Activated CD8-positive, alpha-beta T cell treated with anti-CD3 and anti-CD28 coated beads for 36 hours (primary cell): ENCODE results near the gene CELF2. TPM values are rescaled to one million over a fixed set of nuclear protein-coding genes. Genes with fewer than 3 reads are reported as not detected.

ENCODE experiments used
- ATAC-seq: fragments of 200-7000 bp; cut with Tn5 transposase; one replicate; pipeline ENCODE4 v1.10.0; 2021; ENCODE audit warnings: mild to moderate bottlenecking, moderate library complexity
- CTCF ChIA-PET: fragments of 350-600 bp; sonication (Branson Sonifier 250); formaldehyde crosslinking; loops from one replicate; lab custom pipeline; 2021; ENCODE audit warnings: antibody characterized with exemption; lab: Charles Lee
- POLR2A ChIA-PET: fragments of 350-600 bp; sonication (Branson Sonifier 250); formaldehyde crosslinking; loops from one replicate; lab custom pipeline; 2021; ENCODE audit warnings: antibody characterized with exemption; lab: Charles Lee
- DNase-seq: peaks from one replicate; pipeline ENCODE4 v3.0.0-alpha.2; 2020
- H3K27ac Mint-ChIP-seq: one replicate; pipeline ENCODE4 v1.8.0; 2021; ENCODE audit warnings: mild to moderate bottlenecking, mixed read lengths
- H3K27me3 Mint-ChIP-seq: one replicate; pipeline ENCODE4 v1.8.0; 2021; ENCODE audit warnings: mixed read lengths
- H3K36me3 Mint-ChIP-seq: one replicate; pipeline ENCODE4 v1.8.0; 2021; ENCODE audit warnings: low read depth, mixed read lengths
- H3K4me1 Mint-ChIP-seq: one replicate; pipeline ENCODE4 v1.8.0; 2021; ENCODE audit warnings: low read depth, mixed read lengths
- H3K4me3 Mint-ChIP-seq: one replicate; pipeline ENCODE4 v1.8.0; 2021; ENCODE audit warnings: mild to moderate bottlenecking, moderate library complexity, mixed read lengths
- H3K9me3 Mint-ChIP-seq: one replicate; pipeline ENCODE4 v1.8.0; 2021; ENCODE audit warnings: mixed read lengths
- intact Hi-C: fragments of 100-400 bp; cut with micrococcal nuclease; formaldehyde crosslinking; loops from one replicate; pipeline ENCODE4 v1.10.0; 2022
- total RNA-seq, 2 experiments: library from RNA; stranded (reverse); gene quantifications; one replicate each; pipeline ENCODE4 v1.2.3, GENCODE V29; 2021
- TF ChIP-seq, protein P1 (sequence below): fragments of 200-600 bp; IDR thresholded peaks from one replicate; pipeline ENCODE4 v1.8.0; 2022; ENCODE audit warnings: antibody characterized with exemption, mild to moderate bottlenecking

Gene CELF2
- total RNA-seq, 2 experiments from 2014 or later, result 132 to 133 TPM

GRCh38 chr10:11096422-11096821, 78.8 kb downstream of the CELF2 start:
- H3K36me3 Mint-ChIP-seq, result no peaks in the 10 kb centered on the region
- POLR2A ChIA-PET, result no interaction called here
- TF ChIP-seq, protein P1, sequence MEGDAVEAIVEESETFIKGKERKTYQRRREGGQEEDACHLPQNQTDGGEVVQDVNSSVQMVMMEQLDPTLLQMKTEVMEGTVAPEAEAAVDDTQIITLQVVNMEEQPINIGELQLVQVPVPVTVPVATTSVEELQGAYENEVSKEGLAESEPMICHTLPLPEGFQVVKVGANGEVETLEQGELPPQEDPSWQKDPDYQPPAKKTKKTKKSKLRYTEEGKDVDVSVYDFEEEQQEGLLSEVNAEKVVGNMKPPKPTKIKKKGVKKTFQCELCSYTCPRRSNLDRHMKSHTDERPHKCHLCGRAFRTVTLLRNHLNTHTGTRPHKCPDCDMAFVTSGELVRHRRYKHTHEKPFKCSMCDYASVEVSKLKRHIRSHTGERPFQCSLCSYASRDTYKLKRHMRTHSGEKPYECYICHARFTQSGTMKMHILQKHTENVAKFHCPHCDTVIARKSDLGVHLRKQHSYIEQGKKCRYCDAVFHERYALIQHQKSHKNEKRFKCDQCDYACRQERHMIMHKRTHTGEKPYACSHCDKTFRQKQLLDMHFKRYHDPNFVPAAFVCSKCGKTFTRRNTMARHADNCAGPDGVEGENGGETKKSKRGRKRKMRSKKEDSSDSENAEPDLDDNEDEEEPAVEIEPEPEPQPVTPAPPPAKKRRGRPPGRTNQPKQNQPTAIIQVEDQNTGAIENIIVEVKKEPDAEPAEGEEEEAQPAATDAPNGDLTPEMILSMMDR, result no peak
- H3K9me3 Mint-ChIP-seq, result no peaks in the 10 kb centered on the region
- H3K4me1 Mint-ChIP-seq, result peaks cover 3% of the 10 kb centered on the region
- no peak overlapping the region for H3K4me3 Mint-ChIP-seq
- peaks cover 5% of the 10 kb centered on the region for H3K27me3 Mint-ChIP-seq
- DNase-seq, result no peak
- no peak for ATAC-seq
- intact Hi-C loops, result no loop called here
- no peak overlapping the region for H3K27ac Mint-ChIP-seq
- CTCF ChIA-PET, result interaction anchor here (1.7 to 2.6 kb wide), 3 partner anchors 8 to 17 kb away, joined by 4 to 14 read pairs (median 6); no protein-coding TSS in a partner anchor

- Mint-ChIP-seq H3K4me1 (no peaks in the 10 kb centered on the region), H3K27me3 (peaks cover 6% of the 10 kb centered on the region), H3K4me3 (no peak overlapping the region), H3K36me3 (no peaks in the 10 kb centered on the region), H3K9me3 (no peaks in the 10 kb centered on the region), H3K27ac (no peak overlapping the region)
- intact Hi-C loops, result no loop called here
- ChIA-PET CTCF (interaction anchor here (2.6 kb wide), 1 partner anchor 14 kb away, joined by 14 read pairs; no protein-coding TSS in a partner anchor), POLR2A (no interaction called here)
- DNase-seq (peak; percentile 33), ATAC-seq (peak; percentile 70)
- TF ChIP-seq, protein P1, result no peak
Observed at GRCh38 chr10:11097686-11098085, 80.0 kb downstream of the CELF2 start.

DNA sequence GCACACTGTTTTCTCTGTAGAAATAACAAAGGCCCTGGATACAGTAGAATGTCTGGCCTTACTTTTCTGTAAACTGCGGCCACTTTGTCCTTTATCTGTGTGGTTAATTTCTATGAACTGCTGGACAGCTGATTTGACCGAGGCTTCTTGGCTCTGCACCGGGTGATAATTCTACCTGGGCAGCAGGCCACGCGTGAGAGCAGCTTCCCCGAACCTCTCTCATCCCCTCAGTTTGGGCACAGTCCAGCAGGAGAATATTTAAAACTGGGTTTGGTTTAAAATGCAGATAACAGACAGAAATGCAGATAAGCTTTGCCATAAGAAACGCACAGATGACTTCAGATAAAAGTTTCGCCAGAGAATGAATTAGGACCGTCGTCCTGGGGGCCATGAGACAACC, 81.0 kb downstream of the CELF2 start:
- peaks cover 9% of the 10 kb centered on the region for H3K27me3 Mint-ChIP-seq
- no peaks in the 10 kb centered on the region for H3K9me3 Mint-ChIP-seq
- TF ChIP-seq, protein P1, result no peak
- ChIA-PET POLR2A (no interaction called here), CTCF (no interaction called here)
- ATAC-seq, result no peak
- intact Hi-C loops, result no loop called here
- H3K4me3 Mint-ChIP-seq, result no peak overlapping the region
- H3K36me3 Mint-ChIP-seq, result no peaks in the 10 kb centered on the region
- H3K4me1 Mint-ChIP-seq, result no peaks in the 10 kb centered on the region
- no peak for DNase-seq
- H3K27ac Mint-ChIP-seq, result no peak overlapping the region

GRCh38 chr10:11104772-11105675, 87.4 kb downstream of the CELF2 start:
- intact Hi-C loops, result no loop called here
- Mint-ChIP-seq H3K9me3 (no peaks in the 10 kb centered on the region), H3K36me3 (no peaks in the 10 kb centered on the region), H3K27ac (peak overlapping the region; percentile 83), H3K27me3 (peaks cover 9% of the 10 kb centered on the region), H3K4me1 (peaks cover 14% of the 10 kb centered on the region), H3K4me3 (peak overlapping the region; percentile 32)
- POLR2A ChIA-PET, result interaction anchor here (0.6 kb wide), 1 partner anchor 164 kb away, joined by 3 read pairs; no protein-coding TSS in a partner anchor
- CTCF ChIA-PET, result interaction anchor here (0.8 to 1.8 kb wide), 3 partner anchors 9 to 74 kb away, joined by 3 to 4 read pairs (median 3); no protein-coding TSS in a partner anchor
- TF ChIP-seq, protein P1, result no peak
- DNase-seq (peak; percentile 36), ATAC-seq (peak; percentile 71)

- DNase-seq (no peak), ATAC-seq (no peak)
- no peaks in the 10 kb centered on the region for H3K36me3 Mint-ChIP-seq
- TF ChIP-seq, protein P1, result no peak
- ChIA-PET POLR2A (no interaction called here), CTCF (interaction anchor here (0.8 to 1.8 kb wide), 5 partner anchors 10 to 108 kb away, joined by 3 to 5 read pairs (median 3); no protein-coding TSS in a partner anchor)
- no peaks in the 10 kb centered on the region for H3K9me3 Mint-ChIP-seq
- peaks cover 7% of the 10 kb centered on the region for H3K27me3 Mint-ChIP-seq
- peak overlapping the region; percentile 83 for H3K27ac Mint-ChIP-seq
- intact Hi-C loops, result no loop called here
- H3K4me1 Mint-ChIP-seq, result peaks cover 14% of the 10 kb centered on the region
- peak overlapping the region; percentile 32 for H3K4me3 Mint-ChIP-seq
Observed at GRCh38 chr10:11105676-11106004, 88.0 kb downstream of the CELF2 start.
